ENCODE data around the gene RBM15B.

GRCh38 chr3:51386852-51387229 lies 4.2 kb upstream of the RBM15B start:
- TF ChIP-seq, protein P1, sequence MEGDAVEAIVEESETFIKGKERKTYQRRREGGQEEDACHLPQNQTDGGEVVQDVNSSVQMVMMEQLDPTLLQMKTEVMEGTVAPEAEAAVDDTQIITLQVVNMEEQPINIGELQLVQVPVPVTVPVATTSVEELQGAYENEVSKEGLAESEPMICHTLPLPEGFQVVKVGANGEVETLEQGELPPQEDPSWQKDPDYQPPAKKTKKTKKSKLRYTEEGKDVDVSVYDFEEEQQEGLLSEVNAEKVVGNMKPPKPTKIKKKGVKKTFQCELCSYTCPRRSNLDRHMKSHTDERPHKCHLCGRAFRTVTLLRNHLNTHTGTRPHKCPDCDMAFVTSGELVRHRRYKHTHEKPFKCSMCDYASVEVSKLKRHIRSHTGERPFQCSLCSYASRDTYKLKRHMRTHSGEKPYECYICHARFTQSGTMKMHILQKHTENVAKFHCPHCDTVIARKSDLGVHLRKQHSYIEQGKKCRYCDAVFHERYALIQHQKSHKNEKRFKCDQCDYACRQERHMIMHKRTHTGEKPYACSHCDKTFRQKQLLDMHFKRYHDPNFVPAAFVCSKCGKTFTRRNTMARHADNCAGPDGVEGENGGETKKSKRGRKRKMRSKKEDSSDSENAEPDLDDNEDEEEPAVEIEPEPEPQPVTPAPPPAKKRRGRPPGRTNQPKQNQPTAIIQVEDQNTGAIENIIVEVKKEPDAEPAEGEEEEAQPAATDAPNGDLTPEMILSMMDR (IDR thresholded peaks at IDR 0.05): no peak
- no peak for TF ChIP-seq ESRRA (CRISPR knock-in tag; IDR thresholded peaks at IDR 0.05; ENCODE audit: borderline replicate concordance)

All from WTC11 (cell line).